ENCODE data around the gene PLSCR2. TPM values are rescaled to one million over a fixed set of nuclear protein-coding genes. Genes with fewer than 3 reads are reported as not detected.
"Not testable (repeated sequence)": the region's sequence is repeated elsewhere in the genome, so short reads cannot be mapped to it uniquely, and the experiment has no call there.

The PLSCR2 gene
- polyA plus RNA-seq, 12 donors: 0.37 TPM; not detected in 11

DNA sequence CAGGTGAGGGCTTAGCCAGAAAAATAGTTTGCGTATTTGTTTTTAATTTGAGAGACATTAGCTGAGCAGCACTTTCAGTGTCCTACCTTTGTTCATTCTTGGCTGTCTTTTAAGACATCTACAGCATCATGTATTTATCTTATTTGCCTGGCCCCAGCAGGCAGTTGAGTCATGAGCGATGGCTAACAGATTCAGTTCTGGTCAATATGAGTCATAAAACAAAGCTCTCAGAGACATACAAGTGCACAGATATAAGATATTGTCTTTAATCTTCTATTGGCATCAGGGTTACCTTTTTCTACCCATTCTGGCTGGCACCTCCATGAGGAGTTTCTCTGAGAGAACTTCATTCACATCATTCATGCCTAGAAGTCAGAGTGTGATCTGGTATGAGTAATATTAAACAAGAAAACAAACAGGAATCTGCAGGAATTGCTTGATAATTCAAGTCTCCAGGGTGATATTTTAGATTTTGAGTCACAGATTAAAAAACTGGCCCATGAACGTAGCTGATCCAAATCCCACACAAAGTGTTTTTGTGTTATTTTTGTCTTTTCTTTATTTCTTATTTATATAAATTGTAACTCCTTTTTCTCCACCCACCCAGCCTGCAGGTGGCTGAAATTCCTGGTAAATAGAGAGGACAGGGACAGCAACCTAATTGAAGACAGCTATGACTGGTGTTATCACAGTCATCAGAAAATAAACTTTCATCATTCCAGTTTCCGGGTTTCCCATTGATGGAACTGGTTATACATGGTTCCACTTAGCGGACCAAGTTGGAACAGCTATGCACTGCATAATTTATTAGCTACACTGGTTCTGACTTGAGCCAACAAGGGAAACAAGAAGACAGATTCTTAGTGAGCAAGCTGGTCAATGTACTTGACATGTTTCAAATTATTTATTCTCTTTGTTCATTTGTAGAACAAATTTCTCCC is 47.3 kb downstream of the PLSCR2 start:
- DNase-seq: no peak

DNA sequence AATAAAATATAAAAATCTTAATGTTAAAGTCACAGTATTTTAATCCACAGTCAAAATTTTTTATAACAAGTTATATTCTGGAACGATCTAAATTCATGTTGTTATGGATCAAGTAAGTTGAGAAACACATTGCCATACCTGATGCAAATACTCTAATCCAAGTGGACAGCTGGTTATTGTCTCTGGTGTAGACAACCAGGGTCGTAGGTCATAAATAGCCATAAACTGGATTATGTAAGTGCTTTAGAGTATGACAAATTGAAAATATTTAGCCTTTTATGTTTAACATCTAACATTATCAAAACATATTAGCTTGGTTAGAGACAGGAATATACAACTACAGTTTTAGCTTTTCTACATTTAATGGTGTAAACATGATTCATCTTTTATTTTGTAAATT is 53.0 kb downstream of the PLSCR2 start:
- no peak for DNase-seq

DNA sequence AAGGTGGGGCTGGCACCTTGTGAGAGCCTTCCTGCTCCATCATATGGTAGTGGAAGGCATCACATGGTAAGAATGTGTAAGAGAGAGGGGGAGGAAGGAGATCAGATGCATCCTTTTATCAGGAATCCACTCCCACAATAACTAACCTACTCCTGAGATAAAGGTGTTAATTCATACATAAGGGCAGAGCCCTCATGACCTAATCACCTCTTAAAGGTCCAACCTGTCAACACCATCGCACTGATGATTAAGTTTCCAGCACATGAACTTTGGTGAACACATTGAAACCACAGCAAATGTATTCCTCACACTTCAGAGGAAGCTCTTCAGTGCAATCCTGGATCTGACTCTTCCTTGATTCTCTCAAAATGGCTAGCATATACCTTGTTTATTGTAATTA is 55.4 kb downstream of the PLSCR2 start:
- no peak for DNase-seq

DNA sequence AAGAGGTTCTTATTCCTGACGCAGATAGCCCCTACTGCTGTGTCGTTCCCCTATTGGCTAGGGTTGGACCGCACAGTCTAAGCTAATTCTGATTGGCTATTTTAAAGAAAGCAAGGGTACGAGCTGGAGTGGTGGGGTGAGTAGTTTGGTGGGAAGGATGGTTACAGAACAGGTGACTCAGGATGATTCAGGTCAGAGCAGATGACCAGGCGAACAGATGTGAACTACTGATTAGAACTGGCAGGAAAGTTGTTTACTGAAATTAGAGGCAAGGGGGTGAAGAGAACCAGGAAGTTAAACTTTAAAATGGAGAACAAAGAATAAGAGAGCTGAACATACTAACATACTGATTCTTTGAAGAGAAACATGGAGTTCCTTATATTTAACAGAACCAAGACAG is 56.6 kb downstream of the PLSCR2 start:
- DNase-seq: not testable (repeated sequence)

DNA sequence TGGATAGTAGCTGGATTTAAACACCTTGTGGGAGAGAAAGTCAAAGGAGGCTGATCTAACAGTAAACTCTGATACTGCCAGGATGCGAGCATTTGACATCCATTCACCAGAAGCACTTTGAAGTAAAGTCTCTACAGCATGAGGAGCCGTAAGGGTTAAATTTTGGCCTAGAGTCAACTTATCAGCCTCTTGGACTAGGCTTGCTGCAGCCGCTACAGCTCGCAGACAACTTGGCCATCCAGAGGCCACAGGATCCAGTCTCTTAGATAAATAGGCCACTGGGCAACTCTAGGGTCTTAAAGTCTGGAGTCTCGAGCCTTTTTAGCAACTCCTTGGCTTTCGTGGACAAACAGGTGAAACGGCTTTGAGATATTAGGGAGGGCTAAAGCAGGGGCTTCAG is 61.4 kb downstream of the PLSCR2 start:
- no peak for DNase-seq

DNA sequence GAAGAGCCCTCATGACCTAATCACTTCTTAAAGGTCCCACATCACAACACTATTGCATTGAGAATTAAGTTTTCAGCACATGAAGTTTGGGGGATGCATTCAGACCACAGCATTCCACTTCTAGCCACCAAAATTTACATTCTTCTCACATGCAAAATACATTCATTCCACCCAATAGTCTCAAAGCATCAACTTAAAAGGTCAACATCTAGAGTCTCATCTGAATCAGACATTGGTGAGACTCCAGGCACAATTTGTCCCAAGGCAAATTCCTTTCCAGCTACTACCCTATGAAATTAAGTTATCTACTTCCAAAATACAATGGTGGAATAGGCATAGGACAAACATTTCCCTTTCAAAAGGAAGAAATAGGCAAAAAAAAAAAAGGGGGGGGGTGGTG is 64.9 kb downstream of the PLSCR2 start:
- DNase-seq: no peak

DNA sequence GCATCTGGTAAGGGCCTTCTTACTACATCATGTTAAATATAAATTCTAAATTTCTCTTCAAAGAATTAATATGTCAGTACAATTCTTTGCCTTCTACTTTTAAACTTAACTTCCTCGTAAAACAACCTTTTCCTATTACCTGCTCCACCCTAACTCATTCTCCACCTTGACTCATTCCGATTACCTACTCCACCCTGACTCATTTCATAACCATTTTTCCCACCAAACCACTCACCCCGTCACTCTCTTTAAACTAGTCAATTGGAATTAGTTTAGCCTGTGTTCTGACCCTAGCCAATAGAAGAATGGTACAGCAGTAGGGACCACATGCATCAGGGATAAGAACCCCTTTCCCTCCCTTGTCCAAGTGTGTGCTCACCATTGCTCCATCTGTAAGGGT is 65.6 kb downstream of the PLSCR2 start:
- DNase-seq: no peak

DNA sequence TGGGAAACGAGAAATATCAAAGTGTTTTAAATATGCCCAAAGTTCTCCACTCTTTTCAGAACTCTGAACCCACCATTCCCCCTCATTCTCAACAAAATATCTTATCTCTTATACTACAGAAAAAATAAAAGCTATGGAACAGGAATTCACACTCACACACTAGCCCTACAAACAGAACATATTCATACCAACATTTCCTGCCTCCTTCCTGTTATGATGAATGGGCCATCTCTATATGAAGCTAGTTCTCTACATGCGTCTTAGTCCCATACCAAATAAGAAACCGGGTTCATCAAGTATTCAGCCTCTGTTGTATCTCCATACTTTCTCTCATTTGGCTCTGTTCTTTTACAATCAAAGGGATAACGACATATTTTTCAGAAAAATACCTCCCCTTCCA is 72.6 kb downstream of the PLSCR2 start:
- DNase-seq: no peak

DNA sequence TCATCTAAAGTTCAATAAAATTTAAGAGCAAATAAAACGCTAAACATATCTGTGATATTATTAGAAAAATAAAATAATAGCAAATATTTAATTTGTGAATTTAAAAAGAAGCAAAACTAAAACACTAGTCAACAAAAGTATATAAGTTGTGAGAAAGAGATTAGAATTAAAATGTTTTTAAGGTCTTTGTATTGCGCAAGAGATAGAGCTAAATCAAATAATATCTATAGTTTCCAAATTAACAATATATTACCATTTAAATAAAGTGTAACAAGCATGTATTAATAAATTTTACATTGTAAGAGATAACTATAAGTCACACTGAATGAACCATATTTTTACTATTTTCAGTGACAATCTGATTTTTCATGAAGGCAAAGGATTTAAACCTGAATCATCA is 74.2 kb downstream of the PLSCR2 start:
- DNase-seq: no peak

DNA sequence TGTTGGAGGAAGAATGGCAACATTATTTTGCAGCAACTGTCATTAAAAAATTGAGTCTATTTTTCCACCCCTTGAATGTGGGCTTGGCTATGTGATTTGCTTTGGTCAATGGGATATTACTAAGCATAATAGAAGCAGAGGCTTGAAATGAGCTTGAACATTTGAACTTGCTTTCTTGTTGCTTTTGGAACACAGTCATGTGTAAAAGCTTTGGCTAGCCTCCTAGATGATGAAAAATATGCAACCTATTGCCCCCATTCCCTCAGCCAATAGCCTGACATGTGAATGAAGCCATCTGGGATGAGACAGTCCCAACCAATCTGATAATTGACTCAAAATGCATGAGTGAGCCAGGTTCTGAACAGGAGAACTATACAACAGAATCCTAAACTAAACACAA is 78.4 kb downstream of the PLSCR2 start:
- peak; percentile 46 for DNase-seq

DNA sequence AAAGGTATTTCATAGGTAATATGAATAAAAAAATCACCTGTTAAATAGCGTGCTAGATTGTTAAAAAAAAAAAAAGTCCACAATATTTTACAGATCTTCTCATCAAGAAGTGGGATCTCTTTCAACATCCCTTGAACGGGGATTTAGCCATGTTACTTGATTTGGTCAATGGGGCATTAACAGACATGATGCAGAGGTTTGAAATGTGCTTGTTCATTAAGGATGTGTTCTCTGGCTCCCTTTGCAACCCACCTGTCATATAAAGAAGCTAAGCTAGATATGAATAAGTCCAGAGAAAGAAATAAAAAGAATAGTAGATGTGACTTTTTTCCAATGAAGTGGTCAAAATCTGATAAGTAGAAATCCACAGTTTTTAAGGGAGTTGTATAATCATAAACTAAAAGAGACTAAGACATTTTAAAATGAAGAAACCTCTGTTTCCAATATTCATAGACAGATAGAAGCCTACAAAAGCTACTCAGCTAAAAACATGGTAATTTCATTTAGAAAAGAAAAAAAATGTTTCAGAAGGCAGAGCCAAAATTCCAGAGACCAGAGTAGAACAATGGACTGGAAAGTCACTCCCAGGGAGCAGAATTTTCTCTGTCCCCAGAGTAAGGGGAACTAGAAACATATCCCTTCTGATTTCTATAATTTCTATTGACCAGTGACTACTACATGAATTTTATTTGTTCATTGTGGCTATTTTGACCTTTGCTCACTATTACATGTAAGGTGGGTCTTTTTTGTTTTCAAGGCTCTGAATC is 79.2 kb downstream of the PLSCR2 start:
- no peak for DNase-seq

DNA sequence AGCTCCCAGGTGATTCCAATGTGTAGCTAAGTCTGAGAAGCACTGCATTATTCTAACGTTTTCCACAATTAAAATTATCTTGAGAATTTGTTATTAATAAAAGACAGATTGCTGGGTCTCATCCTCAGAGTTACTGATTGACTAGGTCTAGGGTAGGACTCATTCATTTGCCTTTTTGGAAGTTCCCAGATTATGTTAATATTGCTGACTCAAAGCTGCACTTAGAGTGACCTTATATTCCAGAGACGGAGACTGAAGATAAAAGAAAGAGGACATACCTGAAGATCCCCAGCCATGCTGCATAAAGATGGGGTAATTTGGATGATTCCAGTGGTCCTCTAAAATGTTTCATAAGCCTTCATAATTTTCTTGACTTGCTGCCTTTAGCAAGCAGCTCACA is 81.8 kb downstream of the PLSCR2 start:
- no peak for DNase-seq

DNA sequence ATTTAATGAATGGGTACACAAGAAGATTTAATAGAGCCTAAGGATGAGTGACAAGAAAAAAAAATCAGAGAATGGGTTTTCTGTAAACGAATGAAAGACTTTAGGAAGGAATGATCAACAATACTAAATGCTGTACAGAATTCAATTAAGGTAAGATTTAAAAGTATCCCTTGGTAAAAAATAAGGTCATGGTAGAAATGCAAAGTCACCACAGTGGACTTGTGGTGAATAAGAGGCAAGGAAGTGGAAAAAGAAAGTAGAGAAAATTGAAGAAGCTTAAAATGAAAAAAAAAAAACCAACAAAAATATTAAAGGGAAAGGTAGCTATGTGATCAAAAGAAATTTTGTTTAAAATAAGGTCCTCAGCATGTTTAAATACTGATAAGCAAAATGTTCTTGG is 82.4 kb downstream of the PLSCR2 start:
- no peak for DNase-seq

DNA sequence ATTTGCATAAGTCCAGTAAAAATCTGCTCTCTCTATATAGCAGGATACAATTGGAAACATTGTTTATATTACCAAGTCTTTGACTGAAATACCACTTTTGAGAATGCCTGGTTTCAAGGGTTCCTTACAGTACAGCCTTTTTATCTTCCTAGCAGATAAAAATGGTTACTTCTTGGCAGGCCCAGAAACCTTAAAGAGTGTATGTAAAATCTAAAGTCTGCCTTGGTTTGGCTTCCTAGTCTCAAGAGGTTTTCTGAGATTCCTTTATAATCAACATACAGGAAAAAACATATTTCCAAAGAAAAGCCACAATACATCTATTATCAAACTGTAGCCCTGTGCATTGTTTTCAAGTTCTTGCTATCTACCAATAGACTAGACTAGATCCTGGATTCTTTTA is 84.6 kb downstream of the PLSCR2 start:
- no peak for DNase-seq

Other genes with a start within 250 kb of the PLSCR2 start
- 10 to 100 TPM in 11 of 12 donors, not detected in 1; 12.9 to 44.9 (median 16.0) TPM for gene PLSCR4, start 218.5 kb downstream of the PLSCR2 start, polyA plus RNA-seq (ENCODE audit: insufficient read length in 12 of 12)
- gene PLSCR1, start 75.0 kb upstream of the PLSCR2 start, polyA plus RNA-seq (ENCODE audit: insufficient read length in 12 of 12): 10 to 100 TPM in 11 of 12 donors, not detected in 1; 12.8 to 38.8 (median 21.7) TPM
- not detected for gene PLSCR5, start 135.8 kb upstream of the PLSCR2 start, polyA plus RNA-seq (ENCODE audit: insufficient read length in 12 of 12)